Sigmoid colon (tissue), 4 donors: Measurements from ENCODE around the gene PRMT3.

Source experiments
- EP300 ChIP-seq, 4 donors: sonication (generic); formaldehyde crosslinking; IDR thresholded peaks; one replicate each; pipeline ENCODE4 v1.6.1; 2017; ENCODE audit warnings: antibody characterized with exemption in 4 of 4
- TF ChIP-seq, protein P1 (sequence below), 4 experiments: fragments of 450-650 bp in 3 of 4; fragments of 200-600 bp in 1 of 4; IDR thresholded peaks; one replicate each; pipeline ENCODE4 v1.5.1; 2016 to 2019; ENCODE audit warnings: antibody characterized with exemption in 4 of 4, mild to moderate bottlenecking in 3 of 4, moderate library complexity in 2 of 4

- TF ChIP-seq, protein P1, sequence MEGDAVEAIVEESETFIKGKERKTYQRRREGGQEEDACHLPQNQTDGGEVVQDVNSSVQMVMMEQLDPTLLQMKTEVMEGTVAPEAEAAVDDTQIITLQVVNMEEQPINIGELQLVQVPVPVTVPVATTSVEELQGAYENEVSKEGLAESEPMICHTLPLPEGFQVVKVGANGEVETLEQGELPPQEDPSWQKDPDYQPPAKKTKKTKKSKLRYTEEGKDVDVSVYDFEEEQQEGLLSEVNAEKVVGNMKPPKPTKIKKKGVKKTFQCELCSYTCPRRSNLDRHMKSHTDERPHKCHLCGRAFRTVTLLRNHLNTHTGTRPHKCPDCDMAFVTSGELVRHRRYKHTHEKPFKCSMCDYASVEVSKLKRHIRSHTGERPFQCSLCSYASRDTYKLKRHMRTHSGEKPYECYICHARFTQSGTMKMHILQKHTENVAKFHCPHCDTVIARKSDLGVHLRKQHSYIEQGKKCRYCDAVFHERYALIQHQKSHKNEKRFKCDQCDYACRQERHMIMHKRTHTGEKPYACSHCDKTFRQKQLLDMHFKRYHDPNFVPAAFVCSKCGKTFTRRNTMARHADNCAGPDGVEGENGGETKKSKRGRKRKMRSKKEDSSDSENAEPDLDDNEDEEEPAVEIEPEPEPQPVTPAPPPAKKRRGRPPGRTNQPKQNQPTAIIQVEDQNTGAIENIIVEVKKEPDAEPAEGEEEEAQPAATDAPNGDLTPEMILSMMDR (IDR thresholded peaks at IDR 0.05): no peak
- TF ChIP-seq EP300 (IDR thresholded peaks at IDR 0.05): no peak
Measured at GRCh38 chr11:20535271-20535881, 147.9 kb downstream of the PRMT3 start.
